SKM-1 (cell line): ENCODE data around the gene MAST2.
"Not testable (repeated sequence)": the region's sequence is repeated elsewhere in the genome, so short reads cannot be mapped to it uniquely, and the experiment has no call there.

Experiments used
- DNase-seq: peaks from one replicate; lab custom pipeline; 2025; ENCODE audit not compliant: unreplicated experiment; lab: John Stamatoyannopoulos, UW

The MAST2 gene

DNA sequence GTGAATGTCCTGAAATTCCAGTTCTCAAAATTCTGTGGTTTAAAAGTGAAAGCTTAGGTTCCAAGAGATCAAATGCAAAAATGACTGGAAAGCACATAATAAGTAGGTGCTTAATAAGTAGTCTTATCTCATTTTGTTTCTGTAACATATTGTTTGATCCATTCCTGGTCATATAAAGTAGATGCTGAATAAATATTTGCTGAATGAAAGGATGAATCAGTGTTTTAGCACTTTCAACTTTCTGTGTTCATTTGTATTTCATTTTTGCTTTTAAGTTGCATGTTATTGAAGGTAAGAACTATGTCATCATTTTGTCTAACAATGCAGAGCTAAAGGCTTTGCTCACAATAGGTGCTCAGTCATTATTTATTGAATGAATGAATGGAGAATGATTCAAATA, 6.3 kb downstream of the MAST2 start:
- no peak for DNase-seq

DNA sequence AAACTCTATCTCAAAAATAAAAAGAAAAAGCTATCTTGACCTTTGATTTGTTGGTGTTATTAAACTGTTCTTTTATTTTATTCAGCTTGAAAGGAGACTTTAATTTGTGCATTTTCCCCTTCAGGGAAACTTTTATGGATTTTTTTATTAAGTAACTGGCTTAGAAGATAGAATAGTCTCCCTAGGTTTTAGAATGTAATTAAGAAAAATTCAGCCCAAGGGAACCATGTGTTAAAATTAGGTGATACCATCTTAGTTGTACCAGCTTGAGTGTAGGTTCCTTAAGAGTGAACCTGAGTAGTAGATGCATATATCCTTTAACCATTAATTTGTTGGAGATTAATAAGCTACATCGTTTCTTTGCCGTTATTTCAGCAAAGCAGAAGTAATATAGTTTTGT, 11.4 kb downstream of the MAST2 start:
- no peak for DNase-seq

DNA sequence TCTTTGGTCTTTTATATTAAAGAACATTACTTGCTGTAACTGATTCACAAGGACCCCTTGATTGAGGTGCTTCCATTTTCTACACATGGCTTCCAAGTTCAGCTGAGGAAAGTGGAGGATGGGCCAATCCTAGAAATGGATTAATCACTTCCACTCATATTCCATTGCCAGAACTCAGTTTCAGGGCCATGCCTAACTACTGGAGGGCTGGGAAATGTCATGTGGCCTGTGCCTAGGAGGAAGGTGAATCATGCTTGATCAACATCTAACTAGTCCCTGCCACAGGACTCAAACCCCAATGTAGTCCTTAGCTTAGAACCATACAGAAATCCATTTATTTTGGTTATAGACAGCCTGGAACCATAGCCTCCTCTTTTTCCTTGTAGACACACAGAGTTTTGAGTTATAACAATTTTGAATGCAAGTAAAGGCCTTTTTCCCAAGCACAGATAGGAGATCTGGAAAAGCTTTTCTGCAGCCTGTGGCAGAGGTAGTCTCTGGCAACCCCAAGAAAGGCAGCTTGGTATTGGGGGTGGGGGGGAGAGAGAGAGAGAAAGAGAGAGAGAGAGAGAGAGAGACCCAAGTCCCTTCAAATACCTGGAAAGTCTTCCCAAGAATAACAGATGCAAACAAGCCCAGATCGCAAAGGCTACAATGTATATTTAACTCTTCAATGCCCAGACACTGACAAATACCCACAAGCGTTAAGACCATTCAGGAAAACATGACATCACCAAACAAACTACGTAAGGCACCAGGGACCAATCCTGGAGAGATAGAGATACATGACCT, 12.5 kb downstream of the MAST2 start:
- no peak for DNase-seq

DNA sequence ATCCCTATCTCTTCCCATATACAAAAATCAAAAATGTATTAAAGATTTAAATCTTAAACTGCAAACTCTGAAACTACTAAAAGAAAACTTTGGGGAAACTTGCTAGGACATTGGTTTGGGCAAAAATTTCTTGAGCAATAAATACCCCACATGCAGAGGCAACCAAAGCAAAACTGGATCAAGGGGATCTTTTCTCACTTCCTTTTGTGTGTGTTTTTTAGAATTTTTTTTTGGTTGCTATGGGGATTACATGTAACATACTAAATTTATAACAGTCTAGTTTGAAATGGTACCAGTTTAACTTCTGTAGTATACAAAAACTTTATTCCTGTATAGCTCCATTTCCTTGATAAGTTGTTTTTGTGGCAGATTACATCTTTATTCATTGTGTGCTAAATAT, 16.8 kb downstream of the MAST2 start:
- DNase-seq: no peak

- no peak for DNase-seq
Measured at GRCh38 chr1:45820788-45821187, 17.4 kb downstream of the MAST2 start.

DNA sequence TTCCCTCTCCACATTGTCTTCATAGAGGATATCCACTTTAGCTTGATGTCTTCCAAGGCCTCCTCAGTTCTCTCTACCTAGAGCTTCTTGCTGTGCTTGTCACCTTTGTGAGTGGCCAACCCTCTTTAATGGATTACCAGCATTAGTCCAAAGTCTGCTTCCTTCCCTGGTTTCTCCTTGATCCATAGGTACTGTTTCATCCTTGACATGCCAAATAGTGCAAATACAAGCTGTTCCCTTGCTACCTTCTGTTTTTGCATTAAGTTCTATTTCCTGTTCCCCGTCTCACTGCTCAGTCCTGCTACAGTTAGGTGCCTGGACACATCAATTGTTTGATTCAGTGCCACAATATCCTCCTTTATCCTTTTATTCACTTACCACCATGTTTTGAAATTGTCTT, 19.2 kb downstream of the MAST2 start:
- no peak for DNase-seq

GRCh38 chr1:45824607-45825006, 21.2 kb downstream of the MAST2 start:
- DNase-seq: no peak

- no peak for DNase-seq
Measured at GRCh38 chr1:45827256-45827655, 23.8 kb downstream of the MAST2 start.

DNA sequence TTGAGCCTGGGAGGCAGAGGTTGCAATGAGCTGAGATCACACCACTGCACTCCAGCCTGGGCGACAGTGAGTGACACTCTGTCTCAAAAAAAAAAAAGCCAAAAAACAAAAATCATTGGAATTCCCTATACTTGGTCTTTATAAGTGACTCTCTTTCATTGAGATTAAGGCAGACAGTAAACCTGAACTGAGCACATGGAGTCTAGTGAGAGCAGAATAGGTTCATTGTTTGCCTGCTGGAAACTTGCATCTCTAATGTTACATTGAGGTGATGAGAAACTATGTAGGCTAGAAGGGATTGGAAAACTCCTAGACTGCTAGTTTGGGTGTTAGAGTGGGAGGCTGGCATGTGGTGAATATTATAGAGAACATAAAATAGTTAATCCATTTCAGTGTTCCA, 25.4 kb downstream of the MAST2 start:
- DNase-seq: no peak

- no peak for DNase-seq
Measured at GRCh38 chr1:45833361-45833760, 29.9 kb downstream of the MAST2 start.

DNA sequence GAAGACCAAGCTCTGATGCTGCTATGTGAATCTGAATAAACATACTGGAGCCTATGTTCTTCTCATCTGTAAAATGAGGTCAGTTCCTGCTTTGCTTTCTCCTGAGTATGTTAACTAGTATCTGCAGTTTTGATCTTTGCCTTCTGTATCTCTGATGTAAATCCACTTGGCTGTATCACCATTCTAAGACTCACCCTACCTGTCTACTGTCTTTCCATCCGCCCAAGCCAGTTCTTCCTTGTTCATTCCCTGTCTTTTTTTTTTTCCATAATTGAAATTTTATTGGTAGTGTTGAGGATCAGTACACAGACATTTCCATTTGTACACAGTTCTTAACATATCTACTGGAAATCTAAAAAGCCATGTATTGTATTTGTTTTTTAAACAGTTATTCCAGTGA, 31.3 kb downstream of the MAST2 start:
- no peak for DNase-seq

DNA sequence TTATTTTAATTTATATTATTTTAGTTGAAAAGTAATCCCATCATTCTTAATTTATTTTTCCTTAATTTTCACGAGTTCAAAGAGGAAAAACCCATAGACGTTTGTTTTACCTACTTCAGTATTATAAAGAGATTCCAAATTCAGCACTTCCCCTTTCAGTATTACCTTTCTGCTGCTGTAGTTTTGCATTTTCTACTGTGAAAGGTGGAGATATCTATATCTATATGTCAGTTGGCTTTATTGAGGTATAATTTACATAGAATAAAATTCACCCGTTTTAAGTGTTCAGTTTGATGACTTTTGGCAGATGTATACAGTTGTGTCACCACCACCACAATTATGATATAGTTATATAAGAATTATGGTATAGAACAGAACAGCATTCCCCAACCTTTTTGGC, 33.0 kb downstream of the MAST2 start:
- no peak for DNase-seq

GRCh38 chr1:45836861-45837260, 33.4 kb downstream of the MAST2 start:
- DNase-seq: not testable (repeated sequence)

GRCh38 chr1:45838322-45838721, 34.9 kb downstream of the MAST2 start:
- DNase-seq: not testable (repeated sequence)

DNA sequence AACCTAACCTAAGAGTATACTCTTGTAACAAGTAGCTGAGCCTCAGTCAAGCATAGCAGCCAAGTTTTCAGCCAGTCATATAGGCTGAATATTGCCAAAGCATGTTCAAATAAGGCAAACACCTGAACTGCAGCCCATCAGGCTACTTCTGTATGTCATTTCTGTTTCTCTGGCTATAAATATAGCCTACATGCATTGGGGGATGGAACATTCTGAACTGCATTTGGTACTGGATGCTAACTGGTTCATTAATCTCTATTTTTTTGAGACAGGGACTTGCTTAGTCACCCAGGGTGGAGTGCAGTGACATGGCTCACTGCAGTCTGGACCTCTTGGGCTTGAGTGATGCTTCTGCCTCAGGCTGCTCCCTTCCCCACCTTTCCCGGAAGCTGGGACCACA, 37.3 kb downstream of the MAST2 start:
- DNase-seq: no peak

GRCh38 chr1:45842786-45843185, 39.4 kb downstream of the MAST2 start:
- no peak for DNase-seq

- peak; percentile 19 for DNase-seq
Measured at GRCh38 chr1:45843474-45843905, 40.1 kb downstream of the MAST2 start.

GRCh38 chr1:45844000-45844399, 40.6 kb downstream of the MAST2 start:
- not testable (repeated sequence) for DNase-seq

- no peak for DNase-seq
Measured at GRCh38 chr1:45846931-45847330, 43.5 kb downstream of the MAST2 start.

DNA sequence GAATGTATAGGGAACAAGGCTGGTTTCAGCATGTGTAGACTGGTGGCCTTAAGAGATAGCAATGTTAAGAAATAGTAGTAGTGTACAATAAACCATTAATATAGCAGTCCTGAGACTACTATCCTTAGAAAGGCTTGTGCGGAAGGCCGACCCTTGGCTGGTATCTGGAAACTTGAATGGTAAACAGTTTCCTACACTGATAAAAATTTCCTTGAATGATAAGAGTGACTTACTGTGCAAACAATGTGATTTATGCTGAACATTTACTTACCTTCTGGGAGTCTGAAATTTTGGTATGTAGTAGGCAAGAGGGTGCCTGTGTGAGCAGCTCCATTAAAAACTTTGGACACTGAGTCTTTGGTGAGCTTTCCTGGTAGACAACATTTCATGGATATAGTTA, 44.7 kb downstream of the MAST2 start:
- no peak for DNase-seq

- DNase-seq: no peak
Measured at GRCh38 chr1:45848714-45849113, 45.3 kb downstream of the MAST2 start.

DNA sequence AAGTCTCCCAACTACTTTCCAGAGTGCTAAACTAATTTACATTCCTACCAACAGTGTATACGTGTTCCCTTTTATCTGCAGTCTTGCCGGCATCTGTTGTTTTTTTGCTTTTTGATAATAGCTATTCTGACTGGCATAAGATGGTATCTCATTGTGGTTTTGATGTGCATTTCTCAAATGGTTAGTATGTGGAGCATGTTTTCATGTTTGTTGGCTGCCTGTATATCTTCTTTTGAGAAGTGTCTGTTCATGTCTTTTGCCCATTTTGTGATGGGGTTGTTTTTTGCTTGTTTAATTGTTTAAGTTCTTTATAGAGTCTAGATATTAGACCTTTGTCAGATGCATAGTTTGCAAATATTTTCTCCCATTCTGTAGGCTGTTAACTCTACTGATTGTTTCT, 46.6 kb downstream of the MAST2 start:
- no peak for DNase-seq

DNA sequence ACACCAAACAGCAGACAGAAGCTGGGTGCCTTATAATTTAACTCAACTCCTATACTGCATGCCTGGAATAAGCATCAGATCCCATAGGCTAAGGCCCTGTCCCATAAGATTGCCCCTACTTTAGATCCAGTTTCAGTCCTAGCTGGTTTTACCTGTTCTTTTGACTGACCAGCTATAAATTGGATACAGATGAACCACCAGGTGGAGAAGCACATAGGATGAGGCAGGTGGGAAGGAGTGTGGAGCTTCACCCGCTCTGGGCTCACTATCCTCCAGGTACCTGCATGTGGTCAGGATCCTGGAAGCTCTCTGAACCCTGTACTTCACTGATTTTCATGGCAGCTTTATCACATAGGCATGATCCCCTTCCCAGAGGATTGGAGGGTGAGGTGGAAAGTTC, 51.3 kb downstream of the MAST2 start:
- DNase-seq: no peak
